NCI-H345 treated with DMSO at 0.1 percent for 48 hours (cell line): Measurements from ENCODE around the gene ADAMTS3.
"Not testable (repeated sequence)": the region's sequence is repeated elsewhere in the genome, so short reads cannot be mapped to it uniquely, and the experiment has no call there.

ENCODE experiments used
- DNase-seq: peaks from one replicate; lab custom pipeline; 2025; ENCODE audit not compliant: unreplicated experiment; lab: John Stamatoyannopoulos, UW

ADAMTS3 gene

GRCh38 chr4:72473434-72473900 is 95.6 kb downstream of the ADAMTS3 start:
- no peak for DNase-seq

GRCh38 chr4:72471816-72472215 is 97.2 kb downstream of the ADAMTS3 start:
- DNase-seq, result no peak

GRCh38 chr4:72468904-72469502 is 100.0 kb downstream of the ADAMTS3 start:
- DNase-seq, result peak; percentile 16

GRCh38 chr4:72467633-72468032 is 101.4 kb downstream of the ADAMTS3 start:
- no peak for DNase-seq

- DNase-seq, result no peak
These were observed 105.3 kb downstream of the ADAMTS3 start for GRCh38 chr4:72463724-72464123.

- DNase-seq, result no peak
These were observed 111.9 kb downstream of the ADAMTS3 start for GRCh38 chr4:72457158-72457557.

GRCh38 chr4:72451349-72451748 is 117.7 kb downstream of the ADAMTS3 start:
- no peak for DNase-seq

- DNase-seq, result no peak
These were observed 119.3 kb downstream of the ADAMTS3 start for GRCh38 chr4:72449705-72450104.

- DNase-seq, result no peak
These were observed 120.8 kb downstream of the ADAMTS3 start for GRCh38 chr4:72448231-72448630.

GRCh38 chr4:72446353-72447055 is 122.5 kb downstream of the ADAMTS3 start:
- no peak for DNase-seq

GRCh38 chr4:72444092-72444491 is 124.9 kb downstream of the ADAMTS3 start:
- DNase-seq, result no peak

GRCh38 chr4:72442715-72443114 is 126.3 kb downstream of the ADAMTS3 start:
- DNase-seq, result no peak

- no peak for DNase-seq
These were observed 126.9 kb downstream of the ADAMTS3 start for GRCh38 chr4:72442147-72442546.

- no peak for DNase-seq
These were observed 128.6 kb downstream of the ADAMTS3 start for GRCh38 chr4:72440386-72440785.

GRCh38 chr4:72432975-72433374 is 136.0 kb downstream of the ADAMTS3 start:
- no peak for DNase-seq

- no peak for DNase-seq
These were observed 136.7 kb downstream of the ADAMTS3 start for GRCh38 chr4:72432282-72432681.

- DNase-seq, result no peak
These were observed 138.0 kb downstream of the ADAMTS3 start for GRCh38 chr4:72430988-72431387.

GRCh38 chr4:72430050-72430449 is 139.0 kb downstream of the ADAMTS3 start:
- DNase-seq, result no peak

GRCh38 chr4:72429397-72429889 is 139.6 kb downstream of the ADAMTS3 start:
- DNase-seq, result no peak

- DNase-seq, result no peak
These were observed 142.0 kb downstream of the ADAMTS3 start for GRCh38 chr4:72427057-72427456.

GRCh38 chr4:72425908-72426307 is 143.1 kb downstream of the ADAMTS3 start:
- DNase-seq, result not testable (repeated sequence)

GRCh38 chr4:72424006-72424405 is 145.0 kb downstream of the ADAMTS3 start:
- DNase-seq, result no peak
